ENCODE data around the gene DSG2.

- TF ChIP-seq CTCF (IDR thresholded peaks at IDR 0.05) (peak in 1 of 2 donors; percentile 8), POLR2A (IDR thresholded peaks at IDR 0.05) (no peak), POLR2AphosphoS5 (IDR thresholded peaks at IDR 0.05) (no peak), EP300 (IDR thresholded peaks at IDR 0.05) (no peak)
Measured at GRCh38 chr18:31563778-31564177, 65.8 kb downstream of the DSG2 start.

Measured in suprapubic skin (tissue), 4 donors.